Spinal cord (tissue), 4 donors: ENCODE data around the gene RPL28. TPM values are rescaled to one million over a fixed set of nuclear protein-coding genes. Genes with fewer than 3 reads are reported as not detected.

Source experiments
- polyA plus RNA-seq, 2 donors: library from polyadenylated mRNA; unstranded; fragments of 120-200 nt; gene quantifications; one replicate each; pipeline ENCODE4 v1.2.1, GENCODE V29; 2013; ENCODE audit not compliant: insufficient read length in 2 of 2
- total RNA-seq, 2 donors: library from RNA; depleted of rRNA in 1 of 2; stranded (reverse); fragments of 120-200 nt in 1 of 2; fragments of >200 nt in 1 of 2; gene quantifications; one replicate each; pipeline versions ENCODE4 v1.2.3 to v1.2.4, GENCODE V29; 2013 to 2014

Gene RPL28
- total and polyA plus RNA-seq, 4 donors = 135 to 1,205 (median 785) TPM

Other genes with a start within 250 kb of the RPL28 start
- 10 to 100 TPM in 1 of 2 donors, 1 to 10 TPM in 1; 8.5 to 17.9 TPM for gene TNNT1, start 236.7 kb upstream of the RPL28 start, total RNA-seq
- 10 to 100 TPM; 12.2 to 12.8 TPM for gene TNNT1, start 236.7 kb upstream of the RPL28 start, polyA plus RNA-seq
- gene TNNI3, start 228.2 kb upstream of the RPL28 start, total RNA-seq = 1 to 10 TPM; 3.2 to 3.4 TPM
- gene TNNI3, start 228.2 kb upstream of the RPL28 start, polyA plus RNA-seq = 1 to 10 TPM; 5.2 to 5.5 TPM
- gene DNAAF3, start 219.3 kb upstream of the RPL28 start, total RNA-seq = 1 to 10 TPM; 2.2 to 8.4 TPM
- gene DNAAF3, start 219.3 kb upstream of the RPL28 start, polyA plus RNA-seq = 10 to 100 TPM in 1 of 2 donors, 1 to 10 TPM in 1; 8.3 to 12.7 TPM
- gene SYT5, start 205.6 kb upstream of the RPL28 start, total RNA-seq = 10 to 100 TPM; 11.5 to 28.1 TPM
- 100 to 1,000 TPM; 113 to 115 TPM for gene SYT5, start 205.6 kb upstream of the RPL28 start, polyA plus RNA-seq
- 1 to 10 TPM; 2.9 to 4.5 TPM for gene PTPRH, start 176.4 kb upstream of the RPL28 start, total RNA-seq
- gene PTPRH, start 176.4 kb upstream of the RPL28 start, polyA plus RNA-seq = 1 to 10 TPM; 1.4 to 1.8 TPM
- 1 to 10 TPM in 1 of 2 donors, under 1 TPM in 1; 0.59 to 1.9 TPM for gene TMEM86B, start 157.2 kb upstream of the RPL28 start, total RNA-seq
- gene TMEM86B, start 157.2 kb upstream of the RPL28 start, polyA plus RNA-seq = 1 to 10 TPM; 6.6 to 8.0 TPM
- gene PPP6R1, start 126.9 kb upstream of the RPL28 start, total RNA-seq = 10 to 100 TPM; 22.6 to 23.9 TPM
- 10 to 100 TPM; 58.9 to 66.8 TPM for gene PPP6R1, start 126.9 kb upstream of the RPL28 start, polyA plus RNA-seq
- 10 to 100 TPM; 19.6 to 24.0 TPM for gene HSPBP1, start 105.8 kb upstream of the RPL28 start, total RNA-seq
- gene HSPBP1, start 105.8 kb upstream of the RPL28 start, polyA plus RNA-seq = 10 to 100 TPM; 68.3 to 71.4 TPM
- gene BRSK1, start 101.9 kb upstream of the RPL28 start, total RNA-seq = 10 to 100 TPM; 46.4 to 51.9 TPM
- 100 to 1,000 TPM; 201 to 206 TPM for gene BRSK1, start 101.9 kb upstream of the RPL28 start, polyA plus RNA-seq
- gene TMEM150B, start 60.6 kb upstream of the RPL28 start, total RNA-seq = under 1 TPM; 0.66 to 0.89 TPM
- gene TMEM150B, start 60.6 kb upstream of the RPL28 start, polyA plus RNA-seq = under 1 TPM; 0.52 to 0.77 TPM
- gene KMT5C, start 46.1 kb upstream of the RPL28 start, total RNA-seq = 10 to 100 TPM in 1 of 2 donors, 1 to 10 TPM in 1; 7.0 to 22.4 TPM
- gene KMT5C, start 46.1 kb upstream of the RPL28 start, polyA plus RNA-seq = 10 to 100 TPM; 25.5 to 39.2 TPM
- gene COX6B2, start 31.2 kb upstream of the RPL28 start, total RNA-seq = 1 to 10 TPM in 1 of 2 donors, under 1 TPM in 1; 0.69 to 2.8 TPM
- 1 to 10 TPM; 3.8 to 4.8 TPM for gene COX6B2, start 31.2 kb upstream of the RPL28 start, polyA plus RNA-seq
- gene GARIN5B, start 22.7 kb upstream of the RPL28 start, total RNA-seq = not detected
- gene GARIN5B, start 22.7 kb upstream of the RPL28 start, polyA plus RNA-seq = under 1 TPM; 0.14 to 0.43 TPM
- under 1 TPM; 0.20 to 0.22 TPM for gene IL11, start 15.5 kb upstream of the RPL28 start, total RNA-seq
- gene IL11, start 15.5 kb upstream of the RPL28 start, polyA plus RNA-seq = 1 to 10 TPM; 1.5 to 1.9 TPM
- gene TMEM190, start 9.1 kb upstream of the RPL28 start, total RNA-seq = 1 to 10 TPM in 1 of 2 donors, under 1 TPM in 1; 0.40 to 2.2 TPM
- gene TMEM190, start 9.1 kb upstream of the RPL28 start, polyA plus RNA-seq = 1 to 10 TPM in 1 of 2 donors, under 1 TPM in 1; 0.65 to 5.0 TPM
- gene TMEM238, start 1.6 kb upstream of the RPL28 start, total RNA-seq = under 1 TPM in 1 of 2 donors, not detected in 1; 0.55 TPM
- under 1 TPM; 0.69 to 0.86 TPM for gene TMEM238, start 1.6 kb upstream of the RPL28 start, polyA plus RNA-seq
- 10 to 100 TPM; 14.6 to 55.8 TPM for gene UBE2S, start 21.9 kb downstream of the RPL28 start, total RNA-seq
- gene UBE2S, start 21.9 kb downstream of the RPL28 start, polyA plus RNA-seq = 100 to 1,000 TPM; 104 to 124 TPM
- 1 to 10 TPM; 4.0 to 5.2 TPM for gene SHISA7, start 57.4 kb downstream of the RPL28 start, total RNA-seq
- gene SHISA7, start 57.4 kb downstream of the RPL28 start, polyA plus RNA-seq = 10 to 100 TPM; 29.1 to 35.6 TPM
- 10 to 100 TPM; 30.3 to 59.3 TPM for gene ISOC2, start 75.7 kb downstream of the RPL28 start, total RNA-seq
- 10 to 100 TPM; 60.2 to 65.1 TPM for gene ISOC2, start 75.7 kb downstream of the RPL28 start, polyA plus RNA-seq
- not detected for gene C19orf85, start 78.8 kb downstream of the RPL28 start, total RNA-seq
- gene C19orf85, start 78.8 kb downstream of the RPL28 start, polyA plus RNA-seq = not detected
- gene ZNF628, start 90.7 kb downstream of the RPL28 start, total RNA-seq = 1 to 10 TPM; 1.5 to 1.7 TPM
- 1 to 10 TPM; 5.7 to 6.6 TPM for gene ZNF628, start 90.7 kb downstream of the RPL28 start, polyA plus RNA-seq
- 10 to 100 TPM; 16.2 to 45.6 TPM for gene NAT14, start 99.3 kb downstream of the RPL28 start, total RNA-seq
- 10 to 100 TPM; 93.2 to 94.0 TPM for gene NAT14, start 99.3 kb downstream of the RPL28 start, polyA plus RNA-seq
- 1 to 10 TPM; 3.5 to 6.0 TPM for gene SSC5D, start 102.5 kb downstream of the RPL28 start, total RNA-seq
- 1 to 10 TPM; 2.3 to 4.7 TPM for gene SSC5D, start 102.5 kb downstream of the RPL28 start, polyA plus RNA-seq
- under 1 TPM in 1 of 2 donors, not detected in 1; 0.44 TPM for gene SBK2, start 151.2 kb downstream of the RPL28 start, total RNA-seq
- under 1 TPM in 1 of 2 donors, not detected in 1; 0.15 TPM for gene SBK2, start 151.2 kb downstream of the RPL28 start, polyA plus RNA-seq
- gene SBK3, start 159.6 kb downstream of the RPL28 start, total RNA-seq = under 1 TPM in 1 of 2 donors, not detected in 1; 0.11 TPM
- gene SBK3, start 159.6 kb downstream of the RPL28 start, polyA plus RNA-seq = under 1 TPM in 1 of 2 donors, not detected in 1; 0.17 TPM
- gene ZNF579, start 194.9 kb downstream of the RPL28 start, total RNA-seq = 1 to 10 TPM; 2.1 to 9.9 TPM
- gene ZNF579, start 194.9 kb downstream of the RPL28 start, polyA plus RNA-seq = 10 to 100 TPM; 24.9 to 25.3 TPM
- gene FIZ1, start 213.6 kb downstream of the RPL28 start, total RNA-seq = 1 to 10 TPM; 2.3 to 7.5 TPM
- gene FIZ1, start 213.6 kb downstream of the RPL28 start, polyA plus RNA-seq = 10 to 100 TPM; 23.4 to 26.5 TPM
- 1 to 10 TPM; 5.1 to 9.6 TPM for gene ZNF524, start 214.4 kb downstream of the RPL28 start, total RNA-seq
- gene ZNF524, start 214.4 kb downstream of the RPL28 start, polyA plus RNA-seq = 10 to 100 TPM; 11.2 to 13.6 TPM
- 1 to 10 TPM; 1.4 to 2.1 TPM for gene ZNF865, start 219.7 kb downstream of the RPL28 start, total RNA-seq
- gene ZNF865, start 219.7 kb downstream of the RPL28 start, polyA plus RNA-seq = 10 to 100 TPM; 14.8 to 15.4 TPM
- gene ZNF784, start 238.6 kb downstream of the RPL28 start, total RNA-seq = 1 to 10 TPM; 2.9 to 6.3 TPM
- gene ZNF784, start 238.6 kb downstream of the RPL28 start, polyA plus RNA-seq = 10 to 100 TPM in 1 of 2 donors, 1 to 10 TPM in 1; 9.9 to 12.8 TPM